IgD-negative memory B cell (primary cell): ENCODE measurements around the gene PKNOX2. TPM values are rescaled to one million over a fixed set of nuclear protein-coding genes. Genes with fewer than 3 reads are reported as not detected.

Experiments used
- H3K27ac Mint-ChIP-seq, 3 donors: one replicate each; pipeline ENCODE4 v1.8.0; 2020 to 2022; ENCODE audit warnings: mild to moderate bottlenecking in 3 of 3, mixed read lengths in 3 of 3, moderate library complexity in 1 of 3
- H3K27me3 Mint-ChIP-seq: one replicate; pipeline ENCODE4 v1.8.0; 2021; ENCODE audit warnings: mixed read lengths
- H3K36me3 Mint-ChIP-seq: one replicate; pipeline ENCODE4 v1.8.0; 2020; ENCODE audit warnings: mild to moderate bottlenecking, mixed read lengths
- H3K4me1 Mint-ChIP-seq, 3 donors: one replicate each; pipeline ENCODE4 v1.8.0; 2020 to 2022; ENCODE audit warnings: mixed read lengths in 3 of 3, mild to moderate bottlenecking in 1 of 3
- H3K4me3 Mint-ChIP-seq, 4 donors: one replicate each; pipeline ENCODE4 v1.8.0; 2020 to 2022; ENCODE audit warnings: mild to moderate bottlenecking in 4 of 4, mixed read lengths in 4 of 4, moderate library complexity in 3 of 4
- H3K9me3 Mint-ChIP-seq, 3 donors: one replicate each; pipeline ENCODE4 v1.8.0; 2020 to 2021; ENCODE audit warnings: mixed read lengths in 3 of 3, mild to moderate bottlenecking in 1 of 3
- polyA plus RNA-seq: library from polyadenylated mRNA; unstranded; fragments of 300-500 nt; fragmentation: Illumina TruSeq; gene quantifications from one replicate; pipeline ENCODE4 v1.2.3, GENCODE V29; 2021

The PKNOX2 gene
- polyA plus RNA-seq, 1 donor from 2014 or later, result not detected

DNA sequence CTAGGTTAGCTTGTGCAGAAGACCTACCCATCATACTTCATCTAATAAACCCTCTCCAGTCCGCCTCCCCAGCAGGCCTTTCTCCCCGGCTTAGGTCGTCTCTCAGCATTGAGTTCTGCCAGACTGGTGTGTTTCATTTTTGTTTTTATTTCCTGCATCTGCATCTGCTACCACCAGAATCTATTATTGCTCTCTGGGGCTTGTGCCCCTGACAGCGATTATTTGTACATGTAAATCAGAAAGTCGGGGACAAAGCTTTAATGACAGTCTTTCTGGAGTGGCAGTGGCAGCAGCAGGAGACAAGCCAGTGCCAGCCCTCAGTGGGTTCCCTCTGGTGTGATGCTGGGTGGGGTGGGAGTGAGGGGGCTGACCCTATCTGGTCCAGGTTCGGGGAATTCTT, 127.5 kb downstream of the PKNOX2 start:
- no peak overlapping the region for H3K4me3 Mint-ChIP-seq
- H3K36me3 Mint-ChIP-seq, result peaks cover 3% of the 10 kb centered on the region

DNA sequence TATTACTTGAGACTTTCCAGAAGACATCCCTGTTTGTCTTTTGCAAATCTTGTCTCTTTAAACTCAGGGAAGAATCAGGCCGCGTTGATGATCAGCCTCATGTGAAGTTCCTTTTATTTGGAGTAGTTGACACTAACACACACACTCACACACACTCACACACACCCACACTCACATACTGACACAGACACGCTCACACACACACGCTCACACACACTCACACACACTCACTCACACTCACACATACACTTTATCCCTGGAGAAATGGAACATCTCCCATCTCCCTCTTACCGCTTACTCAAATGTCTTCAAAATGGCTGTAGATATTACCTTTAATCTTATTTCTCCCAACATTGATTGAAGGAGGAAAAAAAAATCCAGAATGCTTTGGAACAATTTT, 129.0 kb downstream of the PKNOX2 start:
- Mint-ChIP-seq H3K27me3 (peaks cover 9% of the 10 kb centered on the region), H3K4me1 (no peaks in the 10 kb centered on the region), H3K4me3 (no peak overlapping the region), H3K36me3 (peaks cover 3% of the 10 kb centered on the region), H3K27ac (no peak overlapping the region), H3K9me3 (peaks cover 0 to 2% (median 0%) of the 10 kb centered on the region in 3 donors)

More for the DNA sequence above, 127.5 kb downstream of the PKNOX2 start:
- peaks cover 13% of the 10 kb centered on the region for H3K27me3 Mint-ChIP-seq
- H3K4me1 Mint-ChIP-seq, result no peaks in the 10 kb centered on the region
- no peaks in the 10 kb centered on the region for H3K9me3 Mint-ChIP-seq
- no peak overlapping the region for H3K27ac Mint-ChIP-seq

DNA sequence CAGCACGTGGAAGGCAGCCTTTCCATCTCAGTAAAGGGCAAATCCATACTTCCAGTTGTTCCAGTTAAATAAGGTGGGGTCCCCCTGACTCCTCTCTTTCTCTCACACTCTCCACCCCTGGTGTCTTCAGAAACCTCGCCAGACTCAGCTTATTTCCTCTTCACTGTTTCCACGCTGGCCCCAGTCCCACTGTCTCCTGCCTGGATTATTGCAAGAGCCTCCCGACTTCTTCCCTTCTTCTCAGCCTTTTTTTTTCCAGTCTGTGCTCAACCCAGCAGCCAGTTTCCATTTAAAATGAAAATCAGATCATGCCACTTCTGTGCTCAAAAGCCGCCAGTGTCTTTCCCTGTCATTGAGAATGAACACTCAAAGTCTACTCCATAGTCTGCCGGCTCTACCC, 131.4 kb downstream of the PKNOX2 start:
- peaks cover 0 to 2% (median 0%) of the 10 kb centered on the region in 3 donors for H3K9me3 Mint-ChIP-seq
- peaks cover 3% of the 10 kb centered on the region for H3K36me3 Mint-ChIP-seq
- H3K27me3 Mint-ChIP-seq, result peaks cover 7% of the 10 kb centered on the region
- H3K4me1 Mint-ChIP-seq, result no peaks in the 10 kb centered on the region
- H3K4me3 Mint-ChIP-seq, result no peak overlapping the region
- H3K27ac Mint-ChIP-seq, result no peak overlapping the region

DNA sequence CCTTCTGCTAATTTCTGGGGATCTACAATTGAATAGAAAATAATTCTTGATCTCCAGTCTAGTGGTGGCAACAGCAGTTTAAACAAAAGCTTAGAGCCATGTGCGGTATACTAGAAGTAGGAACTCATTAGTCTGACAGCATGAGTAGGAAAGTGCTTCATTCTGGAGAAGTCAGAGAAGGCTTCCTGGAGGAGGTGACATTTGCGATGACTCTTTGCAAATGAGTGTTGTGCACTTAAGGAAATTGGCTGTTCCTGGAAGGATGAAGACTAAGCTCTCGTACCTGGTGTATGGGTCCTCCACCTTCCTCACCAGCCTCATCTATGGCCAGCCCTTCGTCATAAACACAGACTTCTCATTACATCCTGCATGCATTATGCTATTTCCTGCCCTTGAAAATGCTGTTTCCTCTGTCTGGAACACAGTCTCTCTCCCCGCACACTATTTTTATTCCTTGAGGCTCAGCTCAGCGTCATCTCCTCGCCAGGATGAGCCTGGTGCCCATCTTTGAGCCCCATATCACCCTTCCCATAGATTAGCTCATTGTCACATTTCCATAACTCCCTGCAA, 132.9 kb downstream of the PKNOX2 start:
- Mint-ChIP-seq H3K27me3 (peaks cover 10% of the 10 kb centered on the region), H3K27ac (no peak overlapping the region), H3K4me3 (no peak overlapping the region), H3K36me3 (peaks cover 3% of the 10 kb centered on the region), H3K9me3 (peaks cover 0 to 2% (median 0%) of the 10 kb centered on the region in 3 donors), H3K4me1 (no peaks in the 10 kb centered on the region)

GRCh38 chr11:125299061-125299615, 134.6 kb downstream of the PKNOX2 start:
- H3K36me3 Mint-ChIP-seq, result peaks cover 3% of the 10 kb centered on the region
- peaks cover 10% of the 10 kb centered on the region for H3K27me3 Mint-ChIP-seq
- H3K4me3 Mint-ChIP-seq, result no peak overlapping the region
- H3K9me3 Mint-ChIP-seq, result peaks cover 0 to 2% (median 0%) of the 10 kb centered on the region in 3 donors
- no peak overlapping the region for H3K27ac Mint-ChIP-seq
- no peaks in the 10 kb centered on the region for H3K4me1 Mint-ChIP-seq

DNA sequence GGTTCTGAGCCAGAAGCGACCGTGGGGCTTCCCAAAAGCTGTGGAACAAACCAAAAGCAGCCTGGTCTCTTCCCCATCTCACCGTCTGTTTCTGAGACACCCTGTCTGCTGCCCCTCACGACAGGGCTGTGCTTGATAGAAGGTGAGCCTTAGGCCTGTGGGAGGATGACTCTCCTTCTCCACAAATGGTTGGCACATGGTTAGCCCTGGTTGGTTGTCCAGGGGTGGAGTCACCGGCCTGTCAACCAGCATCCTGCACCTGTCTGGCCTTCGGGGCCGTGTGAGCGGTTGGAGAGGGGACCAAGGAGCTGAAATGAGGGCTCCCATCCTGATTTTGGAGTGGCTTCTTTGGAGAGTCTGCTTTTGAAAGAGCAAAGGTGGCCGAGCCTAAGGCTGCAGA, 135.3 kb downstream of the PKNOX2 start:
- H3K4me3 Mint-ChIP-seq, result no peak overlapping the region
- no peak overlapping the region for H3K27ac Mint-ChIP-seq
- H3K27me3 Mint-ChIP-seq, result peaks cover 10% of the 10 kb centered on the region
- no peaks in the 10 kb centered on the region for H3K4me1 Mint-ChIP-seq
- no peaks in the 10 kb centered on the region for H3K36me3 Mint-ChIP-seq
- H3K9me3 Mint-ChIP-seq, result peaks cover 0 to 2% (median 0%) of the 10 kb centered on the region in 3 donors

GRCh38 chr11:125300791-125301218, 136.3 kb downstream of the PKNOX2 start:
- Mint-ChIP-seq H3K4me3 (no peak overlapping the region), H3K36me3 (no peaks in the 10 kb centered on the region), H3K9me3 (peaks cover 0 to 2% (median 0%) of the 10 kb centered on the region in 3 donors), H3K27ac (no peak overlapping the region), H3K4me1 (no peaks in the 10 kb centered on the region), H3K27me3 (peaks cover 8% of the 10 kb centered on the region)

GRCh38 chr11:125301346-125301745, 136.8 kb downstream of the PKNOX2 start:
- Mint-ChIP-seq H3K27me3 (peaks cover 8% of the 10 kb centered on the region), H3K27ac (no peak overlapping the region), H3K36me3 (no peaks in the 10 kb centered on the region), H3K4me1 (no peaks in the 10 kb centered on the region), H3K4me3 (no peak overlapping the region), H3K9me3 (peaks cover 0 to 2% (median 0%) of the 10 kb centered on the region in 3 donors)

DNA sequence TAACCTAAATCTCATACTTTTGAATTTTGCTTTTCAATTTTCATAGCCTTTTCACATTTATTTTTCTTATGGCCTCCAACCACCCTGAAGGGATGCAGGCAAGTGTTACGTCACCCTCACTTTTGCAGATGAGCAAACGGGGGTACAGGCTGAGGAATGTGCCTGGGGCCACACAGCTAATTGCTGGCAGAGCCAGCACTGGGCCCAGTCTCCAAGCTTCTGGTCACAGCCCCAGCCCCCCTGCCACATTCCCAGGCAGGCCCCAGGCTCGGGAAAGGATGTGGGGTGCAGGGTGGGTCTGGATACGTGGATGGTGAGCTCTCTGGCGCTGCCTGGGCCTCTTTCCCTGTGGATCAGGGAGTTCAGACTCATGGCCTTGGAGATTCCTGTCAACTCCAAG, 138.6 kb downstream of the PKNOX2 start:
- Mint-ChIP-seq H3K27ac (no peak overlapping the region), H3K4me3 (no peak overlapping the region), H3K9me3 (no peaks in the 10 kb centered on the region), H3K36me3 (no peaks in the 10 kb centered on the region), H3K27me3 (peaks cover 9% of the 10 kb centered on the region), H3K4me1 (no peaks in the 10 kb centered on the region)

GRCh38 chr11:125303694-125304093, 139.1 kb downstream of the PKNOX2 start:
- Mint-ChIP-seq H3K36me3 (no peaks in the 10 kb centered on the region), H3K4me3 (no peak overlapping the region), H3K27me3 (peaks cover 10% of the 10 kb centered on the region), H3K4me1 (no peaks in the 10 kb centered on the region), H3K9me3 (peaks cover 0 to under 1% (median 0%) of the 10 kb centered on the region in 3 donors), H3K27ac (no peak overlapping the region)

DNA sequence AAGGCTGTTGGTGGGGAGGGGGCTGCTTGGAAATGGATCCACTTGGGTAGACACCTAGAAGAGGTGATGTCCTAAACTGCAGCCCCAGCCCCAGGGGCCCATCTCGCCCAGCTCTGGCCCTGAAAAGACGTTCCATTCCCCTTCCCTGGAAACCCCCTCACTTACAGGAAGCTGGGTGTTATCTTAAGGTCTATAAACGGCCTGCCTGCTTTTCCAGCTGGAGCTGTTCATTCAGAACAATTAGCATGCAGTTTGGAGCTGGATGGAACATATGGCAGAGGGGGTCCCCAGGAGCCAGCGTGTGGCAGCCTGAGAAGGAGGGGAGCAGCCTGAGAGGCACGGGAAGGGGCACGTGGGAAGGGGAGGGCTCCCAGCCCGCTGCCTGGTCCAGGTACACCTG, 139.6 kb downstream of the PKNOX2 start:
- no peaks in the 10 kb centered on the region for H3K4me1 Mint-ChIP-seq
- no peaks in the 10 kb centered on the region for H3K36me3 Mint-ChIP-seq
- no peak overlapping the region for H3K27ac Mint-ChIP-seq
- H3K27me3 Mint-ChIP-seq, result peaks cover 10% of the 10 kb centered on the region
- no peak overlapping the region for H3K4me3 Mint-ChIP-seq
- H3K9me3 Mint-ChIP-seq, result peaks cover 0 to 4% (median 0%) of the 10 kb centered on the region in 3 donors

DNA sequence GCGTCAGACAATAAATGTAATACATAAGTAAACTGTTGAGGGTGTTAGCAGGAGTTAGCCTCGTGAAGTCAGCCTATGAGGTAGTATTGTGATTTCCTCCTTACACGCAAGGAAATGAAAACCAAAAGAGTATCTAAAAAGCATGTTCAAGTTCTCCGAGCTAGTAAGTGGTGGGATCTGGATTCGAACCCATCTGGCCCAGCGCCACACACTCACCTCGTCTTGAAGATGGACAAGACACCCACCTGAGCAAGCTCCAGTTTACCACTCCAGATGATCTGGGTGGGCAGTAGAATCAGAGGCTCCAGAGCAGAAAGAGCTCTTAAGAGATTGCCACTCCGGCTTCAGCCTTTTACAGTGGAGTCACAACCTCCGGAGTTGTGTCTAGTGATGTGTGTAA, 140.3 kb downstream of the PKNOX2 start:
- Mint-ChIP-seq H3K27ac (no peak overlapping the region), H3K4me1 (no peaks in the 10 kb centered on the region), H3K4me3 (no peak overlapping the region), H3K9me3 (peaks cover 0 to 4% (median 2%) of the 10 kb centered on the region in 3 donors), H3K36me3 (no peaks in the 10 kb centered on the region), H3K27me3 (peaks cover 14% of the 10 kb centered on the region)

DNA sequence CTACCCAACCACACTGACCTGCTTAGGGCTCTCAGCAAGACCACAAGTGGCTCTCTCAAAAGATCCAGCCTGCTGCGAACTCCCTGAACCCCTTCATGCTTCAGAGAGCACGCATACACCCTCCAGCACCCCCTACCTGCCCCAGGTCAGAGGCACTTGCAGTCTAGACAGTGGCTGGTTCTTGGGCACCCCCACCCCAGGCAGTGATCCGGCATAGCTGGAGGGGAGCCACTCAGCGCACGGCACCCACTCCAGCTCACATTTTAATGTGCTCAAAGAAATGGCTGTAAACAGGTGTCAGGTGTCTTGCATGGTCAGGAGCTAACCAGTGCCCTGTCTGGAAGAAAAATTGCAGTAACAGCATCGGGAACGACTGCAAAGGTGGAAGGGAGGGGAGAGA, 140.8 kb downstream of the PKNOX2 start:
- H3K27me3 Mint-ChIP-seq, result peaks cover 15% of the 10 kb centered on the region
- no peak overlapping the region for H3K4me3 Mint-ChIP-seq
- no peak overlapping the region for H3K27ac Mint-ChIP-seq
- H3K9me3 Mint-ChIP-seq, result peaks cover 0 to 4% (median 2%) of the 10 kb centered on the region in 3 donors
- H3K4me1 Mint-ChIP-seq, result no peaks in the 10 kb centered on the region
- no peaks in the 10 kb centered on the region for H3K36me3 Mint-ChIP-seq

- H3K36me3 Mint-ChIP-seq, result no peaks in the 10 kb centered on the region
- H3K4me1 Mint-ChIP-seq, result no peaks in the 10 kb centered on the region
- H3K27ac Mint-ChIP-seq, result no peak overlapping the region
- H3K27me3 Mint-ChIP-seq, result peaks cover 15% of the 10 kb centered on the region
- no peak overlapping the region for H3K4me3 Mint-ChIP-seq
- peaks cover 0 to 4% (median 2%) of the 10 kb centered on the region in 3 donors for H3K9me3 Mint-ChIP-seq
Observed at GRCh38 chr11:125306476-125306875, 141.9 kb downstream of the PKNOX2 start.

DNA sequence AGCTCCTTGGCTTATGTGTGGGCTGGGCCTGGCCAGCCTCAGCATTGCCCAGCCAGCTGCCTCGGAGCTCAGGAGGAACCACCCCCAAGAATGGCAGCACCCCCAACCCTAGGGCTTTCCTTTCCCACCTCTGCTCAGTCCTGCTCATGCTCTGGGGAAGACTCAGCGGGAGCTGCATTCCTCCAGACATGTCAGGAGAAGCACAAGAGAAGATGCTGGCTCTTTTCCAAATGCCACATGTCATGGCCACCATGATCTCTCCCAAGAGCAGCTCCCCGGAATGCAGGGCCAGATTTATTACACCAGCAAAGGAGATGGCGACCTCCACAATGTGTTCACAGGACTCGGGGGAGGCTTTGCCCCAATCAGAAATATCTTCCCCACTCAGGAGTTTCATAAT, 143.7 kb downstream of the PKNOX2 start:
- Mint-ChIP-seq H3K9me3 (peaks cover 0 to 4% (median 2%) of the 10 kb centered on the region in 3 donors), H3K4me3 (no peak overlapping the region), H3K27me3 (peaks cover 15% of the 10 kb centered on the region), H3K4me1 (peaks cover 0 to 2% (median 0%) of the 10 kb centered on the region in 3 donors), H3K27ac (no peak overlapping the region), H3K36me3 (no peaks in the 10 kb centered on the region)

GRCh38 chr11:125312391-125312790, 147.8 kb downstream of the PKNOX2 start:
- peaks cover 0 to 2% (median 0%) of the 10 kb centered on the region in 3 donors for H3K4me1 Mint-ChIP-seq
- peaks cover 16% of the 10 kb centered on the region for H3K27me3 Mint-ChIP-seq
- H3K9me3 Mint-ChIP-seq, result peaks cover 0 to 6% (median 2%) of the 10 kb centered on the region in 3 donors
- no peaks in the 10 kb centered on the region for H3K36me3 Mint-ChIP-seq
- peak overlapping the region in 1 of 3 donors; percentile 92 for H3K27ac Mint-ChIP-seq
- no peak overlapping the region for H3K4me3 Mint-ChIP-seq
